Astrocyte (in vitro differentiated cells and primary cell): ENCODE measurements around the gene PCDHB10. TPM values are rescaled to one million over a fixed set of nuclear protein-coding genes. Genes with fewer than 3 reads are reported as not detected.
"Not testable (repeated sequence)": the region's sequence is repeated elsewhere in the genome, so short reads cannot be mapped to it uniquely, and the experiment has no call there.

Source experiments
- DNase-seq: peaks from one replicate; pipeline ENCODE4 v3.0.0-alpha.2; 2010; ENCODE audit warnings: low read depth
- FAIRE-seq: peaks from 2 replicates; lab custom pipeline; 2011; peaks lifted over from hg19 to GRCh38; lab: Jason Lieb, UNC
- H2AFZ ChIP-seq: 2 replicates; pipeline ENCODE4 v1.6.0; 2012; ENCODE audit warnings: low read depth, low read length, inconsistent platforms
- H3K27ac ChIP-seq: 2 replicates; pipeline ENCODE4 v1.5.1; 2011; ENCODE audit warnings: low read depth, low read length, inconsistent platforms
- H3K27me3 ChIP-seq: 2 replicates; pipeline ENCODE4 v1.6.0; 2011; ENCODE audit warnings: low read length, inconsistent platforms; ENCODE audit not compliant: insufficient read depth
- H3K36me3 ChIP-seq: 2 replicates; pipeline ENCODE4 v1.5.1; 2011; ENCODE audit warnings: low read length, inconsistent platforms; ENCODE audit not compliant: insufficient read depth
- H3K4me1 ChIP-seq: 2 replicates; pipeline ENCODE4 v1.5.1; 2011; ENCODE audit warnings: low read length, inconsistent platforms; ENCODE audit not compliant: insufficient read depth
- H3K4me2 ChIP-seq: 2 replicates; pipeline ENCODE4 v1.6.0; 2012; ENCODE audit warnings: low read length, inconsistent platforms
- H3K4me3 ChIP-seq: 2 replicates; pipeline ENCODE4 v1.5.1; 2011; ENCODE audit warnings: low read depth, mild to moderate bottlenecking, low read length, inconsistent platforms; ENCODE audit not compliant: insufficient read depth
- H3K79me2 ChIP-seq: 2 replicates; pipeline ENCODE4 v1.6.0; 2012; ENCODE audit warnings: mild to moderate bottlenecking, low read length, inconsistent platforms; ENCODE audit not compliant: insufficient read depth
- H3K9ac ChIP-seq: 2 replicates; pipeline ENCODE4 v1.6.0; 2012; ENCODE audit warnings: mild to moderate bottlenecking, low read length, inconsistent platforms
- H3K9me3 ChIP-seq: 2 replicates; pipeline ENCODE4 v1.5.1; 2012; ENCODE audit warnings: low read depth, mild to moderate bottlenecking, low read length, inconsistent platforms; ENCODE audit not compliant: insufficient read depth
- H4K20me1 ChIP-seq: 2 replicates; pipeline ENCODE4 v1.6.0; 2012; ENCODE audit warnings: low read length, inconsistent platforms; ENCODE audit not compliant: insufficient read depth
- H3K27ac Mint-ChIP-seq: one replicate; pipeline ENCODE4 v1.8.0; 2021; ENCODE audit warnings: mild to moderate bottlenecking, mixed read lengths; ENCODE audit not compliant: unreplicated experiment
- H3K27me3 Mint-ChIP-seq: one replicate; pipeline ENCODE4 v1.8.0; 2021; ENCODE audit warnings: low read depth, mixed read lengths; ENCODE audit not compliant: unreplicated experiment
- H3K36me3 Mint-ChIP-seq: one replicate; pipeline ENCODE4 v1.8.0; 2021; ENCODE audit warnings: low read depth, mixed read lengths; ENCODE audit not compliant: unreplicated experiment
- H3K4me1 Mint-ChIP-seq: one replicate; pipeline ENCODE4 v1.8.0; 2021; ENCODE audit warnings: low read depth, mixed read lengths; ENCODE audit not compliant: unreplicated experiment
- H3K4me3 Mint-ChIP-seq: one replicate; pipeline ENCODE4 v1.8.0; 2021; ENCODE audit warnings: mild to moderate bottlenecking, moderate library complexity, mixed read lengths; ENCODE audit not compliant: unreplicated experiment
- H3K9me3 Mint-ChIP-seq: one replicate; pipeline ENCODE4 v1.8.0; 2021; ENCODE audit warnings: mild to moderate bottlenecking, mixed read lengths; ENCODE audit not compliant: unreplicated experiment
- CTCF ChIP-seq: IDR thresholded peaks from 2 replicates; pipeline ENCODE4 v1.5.1; 2011; ENCODE audit warnings: low read depth, mild to moderate bottlenecking, inconsistent platforms, low read length, moderate library complexity; ENCODE audit not compliant: insufficient read depth
- EZH2 ChIP-seq: IDR thresholded peaks from 2 replicates; pipeline ENCODE4 v1.6.1; 2012; ENCODE audit warnings: mild to moderate bottlenecking, low read length, inconsistent platforms; ENCODE audit not compliant: insufficient read depth
- total RNA-seq: library from RNA; stranded (reverse); gene quantifications from 2 replicates; pipeline ENCODE4 v1.2.1, GENCODE V29; 2021

PCDHB10 gene
- total RNA-seq, 1 donor from 2014 or later = 6.4 TPM

GRCh38 chr5:141208478-141208877 lies 16.3 kb downstream of the PCDHB10 start, which contains the start of gene PCDHB12:
Gene PCDHB12 (plus strand): TSS chr5:141208719. CDS start chr5:141208908, 189 bp downstream.
- no peaks in the 10 kb centered on the region for H3K4me1 ChIP-seq
- H3K4me3 ChIP-seq = no peak within 1 kb of the TSS
- peaks cover 1% of the 10 kb centered on the region for H3K27me3 Mint-ChIP-seq
- FAIRE-seq (no peak), DNase-seq (no peak)
- no peaks in the 10 kb centered on the region for H3K79me2 ChIP-seq
- no peak within 1 kb of the TSS for H3K4me3 Mint-ChIP-seq
- H3K27ac Mint-ChIP-seq = no peak within 1 kb of the TSS
- H3K9ac ChIP-seq = no peak within 1 kb of the TSS
- peaks cover 5% of the 10 kb centered on the region for H3K36me3 Mint-ChIP-seq
- H3K36me3 ChIP-seq = no peaks in the 10 kb centered on the region
- TF ChIP-seq EZH2 (no peak), CTCF (peak; percentile 3)
- H3K4me2 ChIP-seq = no peak within 1 kb of the TSS
- no peaks in the 10 kb centered on the region for H3K9me3 ChIP-seq
- no peak within 1 kb of the TSS for H3K27ac ChIP-seq
- H3K9me3 Mint-ChIP-seq = peaks cover 6% of the 10 kb centered on the region
- no peaks in the 10 kb centered on the region for H4K20me1 ChIP-seq
- H3K27me3 ChIP-seq = no peaks in the 10 kb centered on the region
- H2AFZ ChIP-seq = no peak within 1 kb of the TSS
- no peaks in the 10 kb centered on the region for H3K4me1 Mint-ChIP-seq

- H3K4me2 ChIP-seq, H3K4me3 Mint-ChIP-seq, H3K4me1 ChIP-seq, H3K36me3 ChIP-seq, H3K9me3 ChIP-seq, H3K27ac ChIP-seq, H3K79me2 ChIP-seq, H3K4me3 ChIP-seq, H4K20me1 ChIP-seq, H2AFZ ChIP-seq, H3K27ac Mint-ChIP-seq, H3K4me1 Mint-ChIP-seq, H3K27me3 ChIP-seq, H3K27me3 Mint-ChIP-seq, FAIRE-seq, DNase-seq, H3K9ac ChIP-seq: not testable (repeated sequence)
- H3K9me3 Mint-ChIP-seq = peaks cover 14% of the 10 kb centered on the region
- peaks cover 12% of the 10 kb centered on the region for H3K36me3 Mint-ChIP-seq
These were observed 18.1 kb downstream of the PCDHB10 start for GRCh38 chr5:141210281-141210680.

GRCh38 chr5:141210849-141211248 lies 18.7 kb downstream of the PCDHB10 start:
- not testable (repeated sequence) for DNase-seq, H3K27ac ChIP-seq, H3K4me1 Mint-ChIP-seq, H3K36me3 ChIP-seq, H3K4me3 ChIP-seq, H3K9me3 ChIP-seq, H3K79me2 ChIP-seq, H3K4me1 ChIP-seq, H3K27me3 ChIP-seq, FAIRE-seq, H2AFZ ChIP-seq, H4K20me1 ChIP-seq, H3K4me2 ChIP-seq, H3K9ac ChIP-seq, H3K27ac Mint-ChIP-seq, H3K27me3 Mint-ChIP-seq
- Mint-ChIP-seq H3K9me3 (peaks cover 16% of the 10 kb centered on the region), H3K4me3 (peak overlapping the region; percentile 50), H3K36me3 (peaks cover 13% of the 10 kb centered on the region)

- not testable (repeated sequence) for FAIRE-seq, H3K36me3 ChIP-seq, H3K27ac ChIP-seq, H3K4me2 ChIP-seq, H3K27me3 ChIP-seq, H2AFZ ChIP-seq, H3K9ac ChIP-seq, H4K20me1 ChIP-seq, DNase-seq, H3K9me3 ChIP-seq, H3K4me3 ChIP-seq, H3K4me1 Mint-ChIP-seq, H3K4me1 ChIP-seq, H3K27me3 Mint-ChIP-seq, H3K27ac Mint-ChIP-seq, H3K79me2 ChIP-seq
- Mint-ChIP-seq H3K4me3 (peak within 1 kb of the TSS; percentile 40), H3K36me3 (peaks cover 20% of the 10 kb centered on the region), H3K9me3 (peaks cover 26% of the 10 kb centered on the region)
These were observed 21.6 kb downstream of the PCDHB10 start, which contains the start of gene PCDHB13 for GRCh38 chr5:141213656-141214339. Gene PCDHB13 (plus strand): TSS chr5:141213919. CDS start chr5:141214124, 205 bp downstream.

GRCh38 chr5:141214583-141214982 lies 22.4 kb downstream of the PCDHB10 start:
- not testable (repeated sequence) for H3K9me3 ChIP-seq, H3K4me1 ChIP-seq, H3K4me1 Mint-ChIP-seq, FAIRE-seq, H3K79me2 ChIP-seq, H3K36me3 ChIP-seq, H3K4me3 ChIP-seq, H2AFZ ChIP-seq, H3K27me3 Mint-ChIP-seq, H3K27me3 ChIP-seq, H4K20me1 ChIP-seq, H3K9ac ChIP-seq, H3K4me3 Mint-ChIP-seq, H3K27ac ChIP-seq, H3K4me2 ChIP-seq, DNase-seq, H3K27ac Mint-ChIP-seq
- peaks cover 30% of the 10 kb centered on the region for H3K9me3 Mint-ChIP-seq
- peaks cover 20% of the 10 kb centered on the region for H3K36me3 Mint-ChIP-seq
